ENCODE results near the gene ADAMTSL5. TPM values are rescaled to one million over a fixed set of nuclear protein-coding genes. Genes with fewer than 3 reads are reported as not detected.

Gene ADAMTSL5
- total and polyA plus RNA-seq, 9 of the 15 experiments (the other 6 are each of a cell fraction or from before 2014, with no cell fraction given), result 1.0 to 11.6 (median 4.1) TPM

GRCh38 chr19:1503089-1503924, 9.5 kb downstream of the ADAMTSL5 start (continued):
- peak; percentile 97 for TF ChIP-seq MGA (IDR thresholded peaks at IDR 0.05)
- TF ChIP-seq HNRNPK (IDR thresholded peaks at IDR 0.05; ENCODE audit: low read depth, low read length, poor library complexity, severe bottlenecking), result no peak
- TF ChIP-seq, protein P1, sequence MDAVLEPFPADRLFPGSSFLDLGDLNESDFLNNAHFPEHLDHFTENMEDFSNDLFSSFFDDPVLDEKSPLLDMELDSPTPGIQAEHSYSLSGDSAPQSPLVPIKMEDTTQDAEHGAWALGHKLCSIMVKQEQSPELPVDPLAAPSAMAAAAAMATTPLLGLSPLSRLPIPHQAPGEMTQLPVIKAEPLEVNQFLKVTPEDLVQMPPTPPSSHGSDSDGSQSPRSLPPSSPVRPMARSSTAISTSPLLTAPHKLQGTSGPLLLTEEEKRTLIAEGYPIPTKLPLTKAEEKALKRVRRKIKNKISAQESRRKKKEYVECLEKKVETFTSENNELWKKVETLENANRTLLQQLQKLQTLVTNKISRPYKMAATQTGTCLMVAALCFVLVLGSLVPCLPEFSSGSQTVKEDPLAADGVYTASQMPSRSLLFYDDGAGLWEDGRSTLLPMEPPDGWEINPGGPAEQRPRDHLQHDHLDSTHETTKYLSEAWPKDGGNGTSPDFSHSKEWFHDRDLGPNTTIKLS (IDR thresholded peaks at IDR 0.05; ENCODE audit: borderline replicate concordance, low read depth), result peak; percentile 72
- peak; percentile 53; the same call in 1 of the 2 replicates for TF ChIP-seq MYNN (IDR thresholded peaks at IDR 0.05)
- TF ChIP-seq MYNN (CRISPR knock-in tag; IDR thresholded peaks at IDR 0.05), result no peak
- TF ChIP-seq TARDBP (IDR thresholded peaks at IDR 0.05), result peak; percentile 48; the same call in 1 of the 2 replicates
- TF ChIP-seq MNT (conservative IDR thresholded peaks at IDR 0.05), result peak; percentile 74 to 92
- TF ChIP-seq HDAC8 (tag; IDR thresholded peaks at IDR 0.05), result 0 out of 2 replicates have a peak, but pooled peaks have one; percentile 69
- 0 out of 2 replicates have a peak, but pooled peaks have one; percentile 47 for TF ChIP-seq ELF4 (CRISPR knock-in tag; IDR thresholded peaks at IDR 0.05)
- TF ChIP-seq SOX6 (IDR thresholded peaks at IDR 0.05), result 0 out of 2 replicates have a peak, but pooled peaks have one; percentile 27
- peak; percentile 28; the same call in 1 of the 2 replicates for TF ChIP-seq ZNF431 (CRISPR knock-in tag; IDR thresholded peaks at IDR 0.05)
- TF ChIP-seq ZNF75A (CRISPR knock-in tag; IDR thresholded peaks at IDR 0.05), result no peak
